Measurements from ENCODE around the gene ZNF536.

- no peak for TF ChIP-seq POLR2A (IDR thresholded peaks at IDR 0.05; ENCODE audit: low read depth, low read length)
- TF ChIP-seq CTCF (IDR thresholded peaks at IDR 0.05; ENCODE audit: extremely low read depth in 1 of 2, insufficient read depth in 1 of 2, low read depth in 1 of 2, low read length in 2 of 2): no peak
- no peak for TF ChIP-seq POLR2AphosphoS5 (IDR thresholded peaks at IDR 0.05; ENCODE audit: insufficient read depth, low read depth, low read length)
- TF ChIP-seq EZH2 (IDR thresholded peaks at IDR 0.05; ENCODE audit: borderline replicate concordance, low read depth, low read length, severe bottlenecking): no peak
Observed at GRCh38 chr19:30519607-30520205, 147.5 kb downstream of the ZNF536 start.
